ENCODE data around the gene CPNE6. TPM values are rescaled to one million over a fixed set of nuclear protein-coding genes. Genes with fewer than 3 reads are reported as not detected.

Gene CPNE6
- total and polyA plus RNA-seq, 2 of the 13 experiments (the other 11 are each of a cell fraction or from before 2014, with no cell fraction given): not detected

DNA sequence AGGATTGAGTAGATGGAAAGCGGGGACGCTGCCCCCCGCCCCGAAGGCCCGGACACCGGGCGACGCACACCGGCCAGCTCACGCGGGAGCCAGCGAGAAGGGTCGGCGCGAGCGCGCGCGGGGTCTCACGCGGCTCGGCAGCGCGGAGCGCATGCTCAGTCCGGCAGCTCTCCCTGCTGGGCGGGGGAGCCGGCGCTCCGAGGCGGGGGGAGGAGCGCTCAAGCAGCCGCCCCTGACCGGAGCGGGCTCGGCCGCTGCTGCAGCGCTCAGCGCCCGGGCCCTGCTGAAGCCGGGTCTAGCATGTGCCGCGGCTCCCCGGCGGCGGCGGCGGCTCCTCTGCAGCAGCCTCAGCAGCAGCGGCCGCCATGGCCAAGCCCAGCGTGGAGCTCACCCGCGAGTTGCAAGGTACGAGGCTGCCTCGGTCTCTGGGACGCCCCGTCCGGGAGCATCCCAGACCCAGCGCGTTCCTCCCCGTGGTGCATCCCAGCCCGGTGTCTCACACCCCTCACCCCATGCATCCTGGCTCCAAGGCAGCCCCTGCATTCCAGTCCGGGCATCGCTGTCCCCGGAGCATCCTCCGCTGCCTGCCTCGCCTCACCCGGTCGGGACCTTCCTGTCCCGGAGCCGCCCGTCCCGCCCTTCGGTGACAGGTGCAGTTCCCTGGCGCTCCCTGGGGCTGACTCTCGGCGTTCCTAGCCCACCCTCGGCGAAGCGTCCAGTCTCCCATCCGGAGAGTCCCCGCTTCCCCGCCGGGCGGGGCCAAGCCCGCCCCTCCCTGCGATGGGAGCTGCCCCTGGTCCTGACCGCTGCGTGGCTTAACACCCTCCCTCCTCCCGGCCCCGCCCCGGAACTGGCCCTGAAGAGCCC is 19.3 kb upstream of the CPNE6 start, which contains the start of gene CARMIL3:
Gene CARMIL3, plus strand, starts transcription at position 221 of the 867 bp plus-strand sequence. Its CDS starts 145 bp downstream, at position 366.
- ATAC-seq (peak; percentile 85), FAIRE-seq (no peak), DNase-seq (ENCODE audit: low spot score) (peak; percentile 56)
- intact Hi-C loops (cut with micrococcal nuclease; ENCODE audit: unreplicated experiment) (loop anchor here (1.0 kb wide), 1 partner anchor 38 kb away; no protein-coding TSS in a partner anchor), in situ Hi-C loops (cut with HindIII; ENCODE audit: extremely low pct_ligation_motif_present, low pct_unique_long_range_greater_than_20kb) (loop anchor here (5.0 kb wide), 1 partner anchor 45 kb away; no protein-coding TSS in a partner anchor)
- Histone ChIP-seq H3K27ac (ENCODE audit: extremely low read length, insufficient read depth, low read length) (no peak within 1 kb of the TSS), H3K4me1 (ENCODE audit: insufficient read depth, low read length) (peaks cover 31% of the 10 kb centered on the region), H2AFZ (ENCODE audit: low read length) (peak within 1 kb of the TSS; percentile 1), H3K4me3 (replicated peaks in 1 of 3; ENCODE audit: insufficient read depth in 1 of 3, low read depth in 2 of 3, low read length in 3 of 3) (peak within 1 kb of the TSS; percentile 61 to 85 (median 71)), H3K9me3 (ENCODE audit: low read length) (no peaks in the 10 kb centered on the region), H3K4me2 (ENCODE audit: low read depth, low read length) (peak within 1 kb of the TSS; percentile 98), H3K27me3 (ENCODE audit: control insufficient read depth in 1 of 2, insufficient read depth in 2 of 2, low read length in 2 of 2) (peaks cover 20 to 77% of the 10 kb centered on the region in 2 experiments), H3K36me3 (replicated peaks in 1 of 2; ENCODE audit: control insufficient read depth in 1 of 2, insufficient read depth in 2 of 2, low read length in 2 of 2) (no peaks in the 10 kb centered on the region), H4K20me1 (ENCODE audit: insufficient read depth, low read length) (no peaks in the 10 kb centered on the region), H3K9ac (ENCODE audit: insufficient read depth, low read depth, low read length) (peak within 1 kb of the TSS; percentile 51), H3K79me2 (ENCODE audit: insufficient read depth, low read length) (no peaks in the 10 kb centered on the region)
- POLR2A ChIA-PET: interaction anchor here (0.7 to 5.6 kb wide), 23 partner anchors 9 to 957 kb away, joined by 3 to 124 read pairs (median 5); partner anchors contain the start of genes ACIN1, CHMP4A, DCAF11 and DHRS4L2
- no TSS peak for BruUV-seq (replicated peaks)
- WGBS (ENCODE audit: low lambda C conversion rate): 2% methylated on average over 79 of the region's 92 CpGs
- CTCF ChIA-PET (ENCODE audit: low intra/inter-chr PET ratio, low total read pairs): interaction anchor here (1.6 kb wide), 1 partner anchor 39 kb away, joined by 4 read pairs; no protein-coding TSS in a partner anchor
- TF ChIP-seq NR1H2 (CRISPR knock-in tag; IDR thresholded peaks at IDR 0.05; ENCODE audit: borderline replicate concordance, low read depth) (peak; percentile 18; the same call in 1 of the 2 replicates), SALL2 (CRISPR knock-in tag; IDR thresholded peaks at IDR 0.05) (peak; percentile 71; the same call in 1 of the 2 replicates), CENPT (CRISPR knock-in tag; IDR thresholded peaks at IDR 0.05; ENCODE audit: low read depth) (peak; percentile 72), MAFF (IDR thresholded peaks at IDR 0.05; ENCODE audit: low read depth, low read length) (no peak), IRX3 (CRISPR knock-in tag; IDR thresholded peaks at IDR 0.05; ENCODE audit: borderline replicate concordance, low read depth) (peak; percentile 74; the same call in 1 of the 2 replicates), NFE2 (CRISPR knock-in tag; IDR thresholded peaks at IDR 0.05) (no peak), ZNF24 (IDR thresholded peaks at IDR 0.05) (no peak), SMAD3 (CRISPR knock-in tag; IDR thresholded peaks at IDR 0.05) (peak; percentile 84; the same call in 1 of the 2 replicates), MEF2D (CRISPR knock-in tag; IDR thresholded peaks at IDR 0.05) (peak; percentile 75; the same call in 1 of the 2 replicates), ZNF530 (CRISPR knock-in tag; IDR thresholded peaks at IDR 0.05; ENCODE audit: low read depth) (0 out of 2 replicates have a peak, but pooled peaks have one; percentile 28), HNRNPLL (IDR thresholded peaks at IDR 0.05; ENCODE audit: low read depth, low read length, poor library complexity, severe bottlenecking) (peak; percentile 55), ZBTB1 (CRISPR knock-in tag; IDR thresholded peaks at IDR 0.05; ENCODE audit: borderline replicate concordance) (peak; percentile 8), NFYB (CRISPR knock-in tag; IDR thresholded peaks at IDR 0.05) (peak; percentile 36; the same call in 1 of the 2 replicates), EED (CRISPR knock-in tag; IDR thresholded peaks at IDR 0.05) (peak; percentile 57; the same call in 1 of the 2 replicates), ARID2 (CRISPR knock-in tag; IDR thresholded peaks at IDR 0.05; ENCODE audit: borderline replicate concordance) (peak; percentile 10; the same call in 1 of the 2 replicates), ARNTL (CRISPR knock-in tag; IDR thresholded peaks at IDR 0.05) (peak; percentile 7; the same call in 1 of the 2 replicates)
- TF ChIP-seq, protein P1, sequence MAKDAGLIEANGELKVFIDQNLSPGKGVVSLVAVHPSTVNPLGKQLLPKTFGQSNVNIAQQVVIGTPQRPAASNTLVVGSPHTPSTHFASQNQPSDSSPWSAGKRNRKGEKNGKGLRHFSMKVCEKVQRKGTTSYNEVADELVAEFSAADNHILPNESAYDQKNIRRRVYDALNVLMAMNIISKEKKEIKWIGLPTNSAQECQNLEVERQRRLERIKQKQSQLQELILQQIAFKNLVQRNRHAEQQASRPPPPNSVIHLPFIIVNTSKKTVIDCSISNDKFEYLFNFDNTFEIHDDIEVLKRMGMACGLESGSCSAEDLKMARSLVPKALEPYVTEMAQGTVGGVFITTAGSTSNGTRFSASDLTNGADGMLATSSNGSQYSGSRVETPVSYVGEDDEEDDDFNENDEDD (CRISPR knock-in tag; IDR thresholded peaks at IDR 0.05; ENCODE audit: borderline replicate concordance): peak; percentile 91
- TF ChIP-seq, protein P2, sequence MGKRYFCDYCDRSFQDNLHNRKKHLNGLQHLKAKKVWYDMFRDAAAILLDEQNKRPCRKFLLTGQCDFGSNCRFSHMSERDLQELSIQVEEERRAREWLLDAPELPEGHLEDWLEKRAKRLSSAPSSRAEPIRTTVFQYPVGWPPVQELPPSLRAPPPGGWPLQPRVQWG (CRISPR knock-in tag; IDR thresholded peaks at IDR 0.05; ENCODE audit: borderline replicate concordance, low read depth): no peak
- TF ChIP-seq, protein P3, sequence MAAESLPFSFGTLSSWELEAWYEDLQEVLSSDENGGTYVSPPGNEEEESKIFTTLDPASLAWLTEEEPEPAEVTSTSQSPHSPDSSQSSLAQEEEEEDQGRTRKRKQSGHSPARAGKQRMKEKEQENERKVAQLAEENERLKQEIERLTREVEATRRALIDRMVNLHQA (CRISPR knock-in tag; IDR thresholded peaks at IDR 0.05): 0 out of 2 replicates have a peak, but pooled peaks have one; percentile 37
- TF ChIP-seq, protein P4, sequence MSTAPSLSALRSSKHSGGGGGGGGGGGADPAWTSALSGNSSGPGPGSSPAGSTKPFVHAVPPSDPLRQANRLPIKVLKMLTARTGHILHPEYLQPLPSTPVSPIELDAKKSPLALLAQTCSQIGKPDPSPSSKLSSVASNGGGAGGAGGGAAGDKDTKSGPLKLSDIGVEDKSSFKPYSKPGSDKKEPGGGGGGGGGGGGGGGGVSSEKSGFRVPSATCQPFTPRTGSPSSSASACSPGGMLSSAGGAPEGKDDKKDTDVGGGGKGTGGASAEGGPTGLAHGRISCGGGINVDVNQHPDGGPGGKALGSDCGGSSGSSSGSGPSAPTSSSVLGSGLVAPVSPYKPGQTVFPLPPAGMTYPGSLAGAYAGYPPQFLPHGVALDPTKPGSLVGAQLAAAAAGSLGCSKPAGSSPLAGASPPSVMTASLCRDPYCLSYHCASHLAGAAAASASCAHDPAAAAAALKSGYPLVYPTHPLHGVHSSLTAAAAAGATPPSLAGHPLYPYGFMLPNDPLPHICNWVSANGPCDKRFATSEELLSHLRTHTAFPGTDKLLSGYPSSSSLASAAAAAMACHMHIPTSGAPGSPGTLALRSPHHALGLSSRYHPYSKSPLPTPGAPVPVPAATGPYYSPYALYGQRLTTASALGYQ (CRISPR knock-in tag; IDR thresholded peaks at IDR 0.05): no peak

Measured in HepG2 (cell line).